ENCODE results near the gene ALDH1A1. TPM values are rescaled to one million over a fixed set of nuclear protein-coding genes. Genes with fewer than 3 reads are reported as not detected.

The ALDH1A1 gene
- 0.20 and 0.73 TPM in 2 replicates for total RNA-seq

DNA sequence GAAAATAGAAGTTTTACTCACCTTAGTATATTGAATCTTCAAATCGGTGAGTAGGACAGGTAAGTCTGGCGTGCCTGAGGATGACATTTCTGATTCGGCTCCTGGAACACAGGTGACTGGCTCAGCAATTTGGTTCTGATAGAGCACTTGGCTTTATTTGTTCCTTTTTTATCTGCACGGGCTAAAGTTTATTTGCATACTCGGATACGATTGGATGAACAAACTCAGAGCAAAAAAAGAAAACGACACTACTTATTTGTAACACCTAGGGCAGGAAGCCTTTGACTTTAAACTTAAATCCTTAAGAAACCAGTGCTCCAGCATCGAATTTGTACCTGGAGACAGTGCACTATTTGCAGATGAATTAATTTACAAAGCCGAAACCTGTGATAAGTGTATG lies at the start of gene ALDH1A1:
Gene ALDH1A1, minus strand, starts transcription at position 140 of the 400 bp plus-strand sequence. Its CDS starts 53 bp downstream, at position 87.

Other genes with a start within 250 kb of the ALDH1A1 start
- 741 and 1,017 TPM in 2 replicates for gene ANXA1, start 198.8 kb upstream of the ALDH1A1 start, total RNA-seq